Upper lobe of left lung (tissue), 4 donors: ENCODE results near the gene DMD.

Experiments used
- EP300 ChIP-seq, 4 donors: sonication (generic); formaldehyde crosslinking; IDR thresholded peaks; one replicate each; pipeline ENCODE4 v1.5.1; 2017; ENCODE audit warnings: antibody characterized with exemption in 4 of 4, control low read depth in 2 of 4
- POLR2A ChIP-seq, 4 donors: fragments of 450-650 bp; IDR thresholded peaks; one replicate each; pipeline ENCODE4 v1.5.1; 2016 to 2017; ENCODE audit warnings: antibody characterized with exemption in 4 of 4, mild to moderate bottlenecking in 2 of 4
- POLR2AphosphoS5 ChIP-seq, 2 donors: sonication (generic); formaldehyde crosslinking; IDR thresholded peaks; one replicate each; pipeline ENCODE4 v1.5.1; 2017; ENCODE audit warnings: antibody characterized with exemption in 2 of 2
- TF ChIP-seq, protein P1 (sequence below), 6 experiments: fragments of 450-650 bp in 4 of 6; fragments of 200-600 bp in 2 of 6; sonication (generic) in 2 of 6; IDR thresholded peaks; one replicate each; pipeline ENCODE4 v1.5.1; 2016 to 2019; ENCODE audit warnings: antibody characterized with exemption in 6 of 6

DNA sequence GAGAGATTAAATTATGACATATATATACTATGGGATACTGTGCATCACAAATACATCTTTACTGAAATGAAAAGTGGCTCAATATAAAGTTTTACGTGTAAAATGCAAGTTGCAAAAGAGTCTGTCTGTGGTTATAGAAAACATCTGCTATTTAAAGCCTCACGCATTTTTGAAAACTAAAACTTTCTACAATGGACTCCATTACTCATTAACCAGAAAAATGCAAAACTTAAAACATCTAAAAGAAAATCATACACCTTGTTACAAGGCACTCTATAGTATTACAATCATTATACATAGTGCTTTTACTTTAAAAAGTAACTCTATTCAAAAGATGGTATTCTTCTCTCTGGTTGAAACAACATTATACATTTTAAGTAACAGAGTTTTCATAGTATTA lies 755.6 kb downstream of the DMD start:
- TF ChIP-seq, protein P1, sequence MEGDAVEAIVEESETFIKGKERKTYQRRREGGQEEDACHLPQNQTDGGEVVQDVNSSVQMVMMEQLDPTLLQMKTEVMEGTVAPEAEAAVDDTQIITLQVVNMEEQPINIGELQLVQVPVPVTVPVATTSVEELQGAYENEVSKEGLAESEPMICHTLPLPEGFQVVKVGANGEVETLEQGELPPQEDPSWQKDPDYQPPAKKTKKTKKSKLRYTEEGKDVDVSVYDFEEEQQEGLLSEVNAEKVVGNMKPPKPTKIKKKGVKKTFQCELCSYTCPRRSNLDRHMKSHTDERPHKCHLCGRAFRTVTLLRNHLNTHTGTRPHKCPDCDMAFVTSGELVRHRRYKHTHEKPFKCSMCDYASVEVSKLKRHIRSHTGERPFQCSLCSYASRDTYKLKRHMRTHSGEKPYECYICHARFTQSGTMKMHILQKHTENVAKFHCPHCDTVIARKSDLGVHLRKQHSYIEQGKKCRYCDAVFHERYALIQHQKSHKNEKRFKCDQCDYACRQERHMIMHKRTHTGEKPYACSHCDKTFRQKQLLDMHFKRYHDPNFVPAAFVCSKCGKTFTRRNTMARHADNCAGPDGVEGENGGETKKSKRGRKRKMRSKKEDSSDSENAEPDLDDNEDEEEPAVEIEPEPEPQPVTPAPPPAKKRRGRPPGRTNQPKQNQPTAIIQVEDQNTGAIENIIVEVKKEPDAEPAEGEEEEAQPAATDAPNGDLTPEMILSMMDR (IDR thresholded peaks at IDR 0.05), result no peak
- TF ChIP-seq POLR2AphosphoS5 (IDR thresholded peaks at IDR 0.05) (no peak), EP300 (IDR thresholded peaks at IDR 0.05) (no peak), POLR2A (IDR thresholded peaks at IDR 0.05) (no peak)
